Right atrium auricular region (tissue), 2 donors: Measurements from ENCODE around the gene TECTA. TPM values are rescaled to one million over a fixed set of nuclear protein-coding genes. Genes with fewer than 3 reads are reported as not detected.

Experiments used
- DNase-seq: peaks from one replicate; pipeline ENCODE4 v3.0.0-alpha.2; 2019; ENCODE audit warnings: low spot score
- H3K27ac ChIP-seq, 2 donors: fragments of 200-600 bp; sonication (generic); 1 replicate in 1 of 2; 2 replicates in 1 of 2; pipeline ENCODE4 v1.5.1; 2016 to 2019
- H3K27me3 ChIP-seq, 2 donors: fragments of 200-600 bp; sonication (generic); one replicate each; pipeline versions ENCODE4 v1.5.1 to v1.6.0; 2017 to 2019
- H3K36me3 ChIP-seq: fragments of 200-600 bp; sonication (generic); one replicate; pipeline ENCODE4 v1.5.1; 2016
- H3K4me1 ChIP-seq, 2 donors: fragments of 200-600 bp; sonication (generic); one replicate each; pipeline versions ENCODE4 v1.5.1 to v1.6.0; 2017 to 2019
- H3K4me3 ChIP-seq, 2 donors: fragments of 200-600 bp; sonication (generic); 1 replicate in 1 of 2; 2 replicates in 1 of 2; pipeline ENCODE4 v1.5.1; 2017 to 2019; ENCODE audit warnings: mild to moderate bottlenecking in 1 of 2, moderate library complexity in 1 of 2
- H3K9me3 ChIP-seq, 2 donors: fragments of 200-600 bp; sonication (generic); one replicate each; pipeline ENCODE4 v1.5.1; 2019
- CTCF ChIP-seq, 2 donors: fragments of 200-600 bp; sonication (generic); IDR thresholded peaks; one replicate each; pipeline ENCODE4 v1.5.1; 2019; ENCODE audit warnings: antibody characterized with exemption in 2 of 2
- total RNA-seq, 2 donors: library from RNA; depleted of rRNA; stranded (reverse); fragments of >200 nt; gene quantifications; one replicate each; pipeline ENCODE4 v1.1.0, GENCODE V29; 2016

Gene TECTA
- total RNA-seq, 2 donors from 2014 or later = 1.6 to 3.1 TPM

GRCh38 chr11:121152764-121153163, 51.7 kb downstream of the TECTA start:
- no peak for DNase-seq
- TF ChIP-seq CTCF (IDR thresholded peaks at IDR 0.05) = no peak
- Histone ChIP-seq H3K36me3 (no peaks in the 10 kb centered on the region), H3K9me3 (no peaks in the 10 kb centered on the region), H3K4me3 (no peak overlapping the region), H3K27ac (no peak overlapping the region), H3K27me3 (no peaks in the 10 kb centered on the region), H3K4me1 (no peaks in the 10 kb centered on the region)

GRCh38 chr11:121153472-121153871, 52.4 kb downstream of the TECTA start:
- TF ChIP-seq CTCF (IDR thresholded peaks at IDR 0.05) = no peak
- H3K27me3 ChIP-seq = no peaks in the 10 kb centered on the region
- no peak overlapping the region for H3K27ac ChIP-seq
- DNase-seq = no peak
- no peaks in the 10 kb centered on the region for H3K36me3 ChIP-seq
- no peaks in the 10 kb centered on the region for H3K4me1 ChIP-seq
- no peaks in the 10 kb centered on the region for H3K9me3 ChIP-seq
- no peak overlapping the region for H3K4me3 ChIP-seq

GRCh38 chr11:121154486-121155314, 53.7 kb downstream of the TECTA start:
- Histone ChIP-seq H3K9me3 (no peaks in the 10 kb centered on the region), H3K27ac (no peak overlapping the region), H3K4me1 (no peaks in the 10 kb centered on the region), H3K27me3 (no peaks in the 10 kb centered on the region), H3K4me3 (no peak overlapping the region), H3K36me3 (no peaks in the 10 kb centered on the region)
- TF ChIP-seq CTCF (IDR thresholded peaks at IDR 0.05) = no peak
- no peak for DNase-seq

- H3K27me3 ChIP-seq = no peaks in the 10 kb centered on the region
- no peak for DNase-seq
- TF ChIP-seq CTCF (IDR thresholded peaks at IDR 0.05) = no peak
- no peaks in the 10 kb centered on the region for H3K4me1 ChIP-seq
- H3K9me3 ChIP-seq = no peaks in the 10 kb centered on the region
- H3K4me3 ChIP-seq = no peak overlapping the region
- H3K27ac ChIP-seq = no peak overlapping the region
- H3K36me3 ChIP-seq = no peaks in the 10 kb centered on the region
These were observed 56.7 kb downstream of the TECTA start for GRCh38 chr11:121157756-121158155.

GRCh38 chr11:121159741-121160140, 58.7 kb downstream of the TECTA start:
- Histone ChIP-seq H3K27ac (no peak overlapping the region), H3K4me3 (no peak overlapping the region), H3K4me1 (no peaks in the 10 kb centered on the region), H3K36me3 (no peaks in the 10 kb centered on the region), H3K27me3 (no peaks in the 10 kb centered on the region), H3K9me3 (no peaks in the 10 kb centered on the region)
- DNase-seq = no peak
- TF ChIP-seq CTCF (IDR thresholded peaks at IDR 0.05) = no peak
